GM10266 (cell line): ENCODE results near the gene CDH23.

ENCODE experiments used
- DNase-seq: peaks from one replicate; pipeline ENCODE4 v3.0.0; 2012; ENCODE audit errors: extremely low spot score
- CTCF ChIP-seq: IDR thresholded peaks from 2 replicates; pipeline ENCODE4 v1.5.1; 2012; ENCODE audit warnings: mild to moderate bottlenecking, low read depth; ENCODE audit not compliant: control insufficient read depth, insufficient read depth; ENCODE audit errors: missing control alignments

Gene CDH23

GRCh38 chr10:71396084-71396710 lies 523 bp upstream of the CDH23 start:
- peak; percentile 64 for DNase-seq
- peak; percentile 27 for TF ChIP-seq CTCF

- TF ChIP-seq CTCF: no peak
- no peak for DNase-seq
Observed at GRCh38 chr10:71397296-71398212, 834 bp downstream of the CDH23 start.

GRCh38 chr10:71398976-71399375 lies 2.3 kb downstream of the CDH23 start:
- TF ChIP-seq CTCF: no peak
- no peak for DNase-seq

GRCh38 chr10:71399946-71400345 lies 3.2 kb downstream of the CDH23 start:
- DNase-seq: no peak
- TF ChIP-seq CTCF: no peak

- TF ChIP-seq CTCF: no peak
- DNase-seq: no peak
Observed at GRCh38 chr10:71401056-71401455, 4.3 kb downstream of the CDH23 start.

DNA sequence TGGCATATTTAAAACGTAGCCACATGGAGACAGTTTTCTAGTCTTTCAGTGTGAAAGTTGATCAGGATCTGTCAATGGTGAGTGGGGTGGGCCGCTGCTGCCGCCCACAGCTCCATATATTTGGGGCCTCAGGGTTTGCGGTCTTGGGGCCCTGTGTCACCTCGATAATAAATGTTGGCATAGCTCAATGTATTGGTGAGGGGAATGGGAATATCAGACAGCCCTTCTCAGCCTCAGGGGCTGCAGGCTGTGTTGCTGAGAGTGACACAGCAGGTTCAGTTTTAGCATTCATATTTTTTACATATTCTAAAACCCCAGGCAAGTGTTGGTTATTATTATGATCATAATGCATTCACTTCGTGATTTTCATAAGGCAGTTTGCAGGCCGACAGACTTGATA lies 5.3 kb downstream of the CDH23 start:
- no peak for DNase-seq
- TF ChIP-seq CTCF: no peak
